Stomach (tissue), 9 donors: ENCODE data around the gene CCNYL1. TPM values are rescaled to one million over a fixed set of nuclear protein-coding genes. Genes with fewer than 3 reads are reported as not detected.
A peak's percentile ranks its signal among the peaks of the same experiment; 100 is the strongest.

ENCODE experiments used
- DNase-seq, 2 donors: peaks; one replicate each; pipeline versions ENCODE4 v3.0.0 to v3.0.0-alpha.2; 2013 to 2019
- H3K27ac ChIP-seq, 5 donors: fragments of 200-600 bp in 4 of 5; sonication (generic) in 4 of 5; one replicate each; pipeline ENCODE4 v1.5.1; 2013 to 2019; ENCODE audit warnings: mild to moderate bottlenecking in 1 of 5, moderate library complexity in 1 of 5
- H3K27me3 ChIP-seq, 3 donors: fragments of 200-600 bp; sonication (generic); one replicate each; pipeline ENCODE4 v1.5.1; 2017 to 2019; ENCODE audit warnings: mixed run types in 1 of 3
- H3K36me3 ChIP-seq, 4 donors: fragments of 200-600 bp; sonication (generic); 1 replicate in 3 of 4; 2 replicates in 1 of 4; pipeline ENCODE4 v1.5.1; 2016 to 2019
- H3K4me1 ChIP-seq, 4 donors: fragments of 200-600 bp; sonication (generic); one replicate each; pipeline ENCODE4 v1.5.1; 2016 to 2019
- H3K4me3 ChIP-seq, 4 donors: fragments of 200-600 bp; sonication (generic) in 3 of 4; one replicate each; pipeline ENCODE4 v1.5.1; 2016 to 2019; ENCODE audit warnings: mild to moderate bottlenecking in 1 of 4
- H3K9me3 ChIP-seq, 4 donors: fragments of 200-600 bp; sonication (generic); one replicate each; pipeline ENCODE4 v1.5.1; 2016 to 2019
- CTCF ChIP-seq, 7 experiments: fragments of 450-650 bp in 4 of 7; fragments of 200-600 bp in 3 of 7; sonication (generic) in 3 of 7; IDR thresholded peaks; one replicate each; pipeline ENCODE4 v1.5.1; 2016 to 2019; ENCODE audit warnings: antibody characterized with exemption in 7 of 7, control low read depth in 2 of 7, mild to moderate bottlenecking in 1 of 7
- EP300 ChIP-seq: sonication (generic); formaldehyde crosslinking; IDR thresholded peaks from one replicate; pipeline ENCODE4 v1.6.1; 2017; ENCODE audit warnings: antibody characterized with exemption
- POLR2A ChIP-seq, 4 donors: fragments of 450-650 bp; IDR thresholded peaks; one replicate each; pipeline ENCODE4 v1.6.1; 2016; ENCODE audit warnings: antibody characterized with exemption in 4 of 4, control low read depth in 2 of 4, mild to moderate bottlenecking in 1 of 4, moderate library complexity in 1 of 4
- POLR2AphosphoS5 ChIP-seq, 3 donors: sonication (generic); formaldehyde crosslinking; IDR thresholded peaks; one replicate each; pipeline ENCODE4 v1.6.1; 2016; ENCODE audit warnings: antibody characterized with exemption in 3 of 3
- WGBS, 5 donors: extraction: QIAGEN DNeasy Blood & Tissue Kit in 3 of 5; methylation state at CpG; one replicate each; pipeline versions ENCODE4 v1.1.5 to v1.1.7; 2013 to 2018; 5-methylcytosine and 5-hydroxymethylcytosine counted together
- intact Hi-C: fragments of 100-400 bp; cut with DNase I; formaldehyde crosslinking; loops from one replicate; pipeline ENCODE4 v1.15.1; 2023; ENCODE audit warnings: low total_unique reads
- polyA plus RNA-seq, 3 donors: library from polyadenylated mRNA; stranded (reverse); fragments of 200-250 nt; gene quantifications; one replicate each; pipeline ENCODE4 v1.2.3, GENCODE V29; 2013
- total RNA-seq, 5 donors: library from RNA; depleted of rRNA; stranded (reverse); fragments of >200 nt; gene quantifications; one replicate each; pipeline versions ENCODE4 v1.1.0 to v1.2.3, GENCODE V29; 2014 to 2016
- donor health status: healthy with polysubstance abuse.
- donor health status: Bipolar disorder and iron deficiency.
- donor health status: healthy.

CCNYL1 gene
- total and polyA plus RNA-seq, 8 donors, result 4.2 to 29.8 (median 11.2) TPM

DNA sequence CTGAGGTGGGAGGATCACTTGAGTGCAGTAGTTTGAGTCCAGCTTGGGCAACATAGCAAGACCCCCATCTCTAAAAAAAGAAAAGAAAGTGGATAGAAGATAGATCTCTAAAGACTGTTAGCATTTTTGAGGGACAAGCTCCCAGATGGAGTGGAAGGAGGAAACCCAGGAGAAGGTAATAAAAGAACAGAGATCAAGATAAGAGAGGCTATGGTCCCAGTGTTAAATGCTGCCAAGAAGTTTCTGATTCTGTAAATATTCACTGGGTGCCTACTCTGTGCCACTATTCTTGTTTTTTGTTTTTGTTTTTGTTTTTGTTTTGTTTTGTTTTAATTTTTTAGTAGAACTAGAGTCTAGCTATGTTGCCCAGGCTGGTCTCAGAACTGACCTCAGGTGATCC lies 32.1 kb downstream of the CCNYL1 start:
- TF ChIP-seq POLR2A (IDR thresholded peaks at IDR 0.05) (no peak), CTCF (IDR thresholded peaks at IDR 0.05) (no peak), POLR2AphosphoS5 (IDR thresholded peaks at IDR 0.05) (no peak), EP300 (no peak)
- Histone ChIP-seq H3K27me3 (no peaks in the 10 kb centered on the region), H3K4me3 (no peak overlapping the region), H3K9me3 (no peaks in the 10 kb centered on the region), H3K27ac (no peak overlapping the region), H3K36me3 (peaks cover 0 to 61% (median 29%) of the 10 kb centered on the region in 4 donors), H3K4me1 (peaks cover 0 to 24% (median 11%) of the 10 kb centered on the region in 4 donors)
- intact Hi-C loops, result loop anchor here (10.0 kb wide), 2 partner anchors 231 to 291 kb away; no protein-coding TSS in a partner anchor
- DNase-seq, result no peak

DNA sequence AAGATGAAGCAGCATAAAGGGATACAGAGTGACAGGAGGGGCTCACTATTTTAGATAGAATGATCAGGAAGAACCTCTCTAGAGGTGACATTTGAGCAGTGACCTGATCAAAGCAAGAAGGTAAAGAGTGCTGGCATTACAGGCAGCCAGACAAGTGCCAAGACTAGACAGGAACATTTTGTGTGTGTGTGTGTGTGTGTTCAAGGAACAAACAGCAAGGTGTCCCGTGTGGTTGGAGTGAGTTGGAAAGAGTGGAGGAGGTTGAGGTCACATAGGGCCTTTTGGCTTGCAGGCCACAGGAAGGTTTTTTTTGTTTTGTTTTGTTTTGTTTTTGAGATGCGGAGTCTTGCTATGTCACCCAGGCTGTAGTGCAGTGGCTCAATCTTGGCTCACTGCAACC lies 32.6 kb downstream of the CCNYL1 start:
- no peaks in the 10 kb centered on the region for H3K9me3 ChIP-seq
- peaks cover 0 to 27% (median 14%) of the 10 kb centered on the region in 4 donors for H3K4me1 ChIP-seq
- H3K36me3 ChIP-seq, result peaks cover 0 to 59% (median 29%) of the 10 kb centered on the region in 4 donors
- DNase-seq, result no peak
- TF ChIP-seq CTCF (IDR thresholded peaks at IDR 0.05), result no peak
- TF ChIP-seq EP300, result no peak
- no peak for TF ChIP-seq POLR2A (IDR thresholded peaks at IDR 0.05)
- no peak for TF ChIP-seq POLR2AphosphoS5 (IDR thresholded peaks at IDR 0.05)
- no peak overlapping the region for H3K4me3 ChIP-seq
- no peaks in the 10 kb centered on the region for H3K27me3 ChIP-seq
- intact Hi-C loops, result loop anchor here (10.0 kb wide), 2 partner anchors 231 to 291 kb away; no protein-coding TSS in a partner anchor
- 64 to 79% (median 72%) methylated on average over 2 of the region's 2 CpGs for WGBS, 5 donors
- H3K27ac ChIP-seq, result no peak overlapping the region

DNA sequence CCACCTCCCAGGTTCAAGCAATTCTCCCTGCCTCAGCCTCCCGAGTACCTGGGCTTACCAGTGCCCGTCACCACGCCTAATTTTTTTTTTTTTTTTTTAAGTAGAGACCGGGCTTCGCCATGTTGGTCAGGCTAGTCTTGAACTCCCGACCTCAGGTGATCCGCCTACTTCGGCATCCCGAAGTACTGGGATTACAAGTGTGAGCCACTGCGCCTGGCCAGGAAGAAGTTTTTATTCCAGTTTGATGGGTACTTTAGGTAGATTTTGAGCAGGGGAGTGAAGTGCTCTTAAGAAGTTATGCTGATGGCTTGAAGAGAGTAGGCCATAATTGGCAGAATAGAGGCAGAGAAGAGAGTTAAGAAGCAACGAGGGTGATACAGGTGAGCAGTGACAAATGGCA lies 33.0 kb downstream of the CCNYL1 start:
- no peak for DNase-seq
- Histone ChIP-seq H3K4me1 (peaks cover 0 to 30% (median 15%) of the 10 kb centered on the region in 4 donors), H3K27ac (no peak overlapping the region), H3K27me3 (no peaks in the 10 kb centered on the region), H3K4me3 (no peak overlapping the region), H3K36me3 (peaks cover 0 to 55% (median 29%) of the 10 kb centered on the region in 4 donors), H3K9me3 (no peaks in the 10 kb centered on the region)
- TF ChIP-seq EP300 (no peak), POLR2AphosphoS5 (IDR thresholded peaks at IDR 0.05) (no peak), POLR2A (IDR thresholded peaks at IDR 0.05) (no peak), CTCF (IDR thresholded peaks at IDR 0.05) (no peak)
- intact Hi-C loops, result loop anchor here (10.0 kb wide), 2 partner anchors 230 to 290 kb away; no protein-coding TSS in a partner anchor
- WGBS, 5 donors, result 85 to 91% (median 85%) methylated on average over 11 of the region's 11 CpGs

GRCh38 chr2:207746131-207746530 lies 34.7 kb downstream of the CCNYL1 start:
- TF ChIP-seq CTCF (IDR thresholded peaks at IDR 0.05), result peak in 5 of 7 experiments; percentile 67 to 84 (median 80)
- TF ChIP-seq POLR2AphosphoS5 (IDR thresholded peaks at IDR 0.05), result peak in 1 of 3 donors; percentile 29
- TF ChIP-seq POLR2A (IDR thresholded peaks at IDR 0.05), result no peak
- TF ChIP-seq EP300, result no peak
- Histone ChIP-seq H3K27me3 (no peaks in the 10 kb centered on the region), H3K27ac (no peak overlapping the region), H3K4me3 (no peak overlapping the region), H3K36me3 (peaks cover 9 to 56% (median 35%) of the 10 kb centered on the region in 4 donors), H3K4me1 (peaks cover 0 to 45% (median 23%) of the 10 kb centered on the region in 4 donors), H3K9me3 (no peaks in the 10 kb centered on the region)
- DNase-seq, result peak; percentile 56 to 88
- intact Hi-C loops, result loop anchor here (10.0 kb wide), 2 partner anchors 229 to 289 kb away; no protein-coding TSS in a partner anchor
- 21 to 41% (median 35%) methylated on average over 1 of the region's 1 CpG for WGBS, 5 donors
